CD4-positive, alpha-beta T cell (primary cell): Measurements from ENCODE around the gene IGLL5. TPM values are rescaled to one million over a fixed set of nuclear protein-coding genes. Genes with fewer than 3 reads are reported as not detected.

ENCODE experiments used
- ATAC-seq: fragments of 200-7000 bp; cut with Tn5 transposase; one replicate; pipeline ENCODE4 v1.10.0; 2022; ENCODE audit warnings: mild to moderate bottlenecking; ENCODE audit not compliant: poor library complexity
- CTCF ChIA-PET: fragments of 350-600 bp; sonication (Branson Sonifier 250); formaldehyde crosslinking; loops from one replicate; lab custom pipeline; 2021; ENCODE audit warnings: antibody characterized with exemption, inconsistent platforms; lab: Charles Lee
- POLR2A ChIA-PET: fragments of 350-600 bp; sonication (Branson Sonifier 250); formaldehyde crosslinking; loops from one replicate; lab custom pipeline; 2021; ENCODE audit warnings: antibody characterized with exemption, inconsistent platforms; lab: Charles Lee
- DNase-seq, 14 experiments: peaks; one replicate each; pipeline ENCODE4 v3.0.0-alpha.2; 2013 to 2020; ENCODE audit warnings: mixed read lengths in 2 of 14
- H3K27ac ChIP-seq, 2 donors: one replicate each; pipeline versions ENCODE4 v1.5.1 to v1.7.0; 2013; ENCODE audit warnings: low read length in 2 of 2, low read depth in 1 of 2, mild to moderate bottlenecking in 1 of 2
- H3K27me3 ChIP-seq, 2 experiments: 1 replicate in 1 of 2; 2 replicates in 1 of 2; pipeline versions ENCODE4 v1.6.1 to v1.7.0; 2013; ENCODE audit warnings: low read length in 2 of 2, control low read depth in 1 of 2, mild to moderate bottlenecking in 1 of 2, moderate library complexity in 1 of 2; ENCODE audit not compliant: insufficient read depth in 2 of 2, control insufficient read depth in 1 of 2
- H3K36me3 ChIP-seq: one replicate; pipeline ENCODE4 v1.6.1; 2013; ENCODE audit warnings: low read length, control low read depth; ENCODE audit not compliant: insufficient read depth
- H3K4me1 ChIP-seq: one replicate; pipeline ENCODE4 v1.6.1; 2013; ENCODE audit warnings: low read length, control low read depth; ENCODE audit not compliant: insufficient read depth
- H3K4me3 ChIP-seq: one replicate; pipeline ENCODE4 v1.5.1; 2013; ENCODE audit warnings: mild to moderate bottlenecking, low read length, moderate library complexity
- H3K9me3 ChIP-seq, 2 experiments: 1 replicate in 1 of 2; 2 replicates in 1 of 2; pipeline versions ENCODE4 v1.6.1 to v1.7.0; 2013; ENCODE audit warnings: low read length in 2 of 2, mild to moderate bottlenecking in 2 of 2, control low read depth in 1 of 2, moderate library complexity in 1 of 2; ENCODE audit not compliant: control insufficient read depth in 1 of 2, insufficient read depth in 1 of 2
- H3K27ac Mint-ChIP-seq: one replicate; pipeline ENCODE4 v1.8.0; 2020; ENCODE audit warnings: mixed read lengths
- H3K27me3 Mint-ChIP-seq: one replicate; pipeline ENCODE4 v1.8.0; 2021; ENCODE audit warnings: mixed read lengths
- H3K36me3 Mint-ChIP-seq: one replicate; pipeline ENCODE4 v1.8.0; 2021; ENCODE audit warnings: low read depth, mixed read lengths
- H3K4me1 Mint-ChIP-seq: one replicate; pipeline ENCODE4 v1.8.0; 2021; ENCODE audit warnings: low read depth, mixed read lengths
- H3K4me3 Mint-ChIP-seq: one replicate; pipeline ENCODE4 v1.8.0; 2020; ENCODE audit warnings: mild to moderate bottlenecking, mixed read lengths
- H3K9me3 Mint-ChIP-seq: one replicate; pipeline ENCODE4 v1.8.0; 2020; ENCODE audit warnings: mixed read lengths
- intact Hi-C, 2 experiments: fragments of 100-400 bp; cut with DNase I in 1 of 2; cut with micrococcal nuclease in 1 of 2; formaldehyde crosslinking; loops; one replicate each; pipeline versions ENCODE4 v1.15.1 to v1.9.0; 2023 to 2025; cut with DNase I, micrococcal nuclease
- total RNA-seq, 174 experiments: library from RNA in 2 of 174; stranded (reverse) in 2 of 174; gene quantifications; one replicate each; pipeline ENCODE4 v1.2.3 and lab custom pipeline; 2021 to 2026
- TF ChIP-seq, protein P1 (sequence below): fragments of 200-600 bp; IDR thresholded peaks from one replicate; pipeline ENCODE4 v1.8.0; 2022; ENCODE audit warnings: antibody characterized with exemption, mild to moderate bottlenecking

The IGLL5 gene
- total RNA-seq, 2 experiments from 2014 or later, result not detected

DNA sequence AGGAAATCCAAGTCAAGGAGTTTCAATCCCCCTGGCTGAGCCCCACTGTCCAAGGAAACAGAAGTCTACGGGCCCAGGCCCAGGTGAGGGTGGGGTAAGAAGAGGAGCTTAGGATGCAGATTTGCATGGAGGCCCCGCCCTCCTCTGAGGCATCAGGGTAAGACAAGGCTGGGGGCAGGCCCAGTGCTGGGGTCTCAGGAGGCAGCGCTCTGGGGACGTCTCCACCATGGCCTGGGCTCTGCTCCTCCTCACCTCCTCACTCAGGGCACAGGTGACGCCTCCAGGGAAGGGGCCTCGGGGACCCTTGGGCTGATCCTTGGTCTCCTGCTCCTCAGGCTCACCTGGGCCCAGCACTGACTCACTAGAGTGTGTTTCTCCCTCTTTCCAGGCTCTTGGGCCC lies 31.3 kb upstream of the IGLL5 start:
- H3K27me3 ChIP-seq, result no peaks in the 10 kb centered on the region
- POLR2A ChIA-PET, result interaction anchor here (0.9 to 1.4 kb wide), 2 partner anchors 10 to 40 kb away, joined by 3 read pairs; no protein-coding TSS in a partner anchor
- ATAC-seq (no peak), DNase-seq (no peak)
- Mint-ChIP-seq H3K27ac (no peak overlapping the region), H3K4me1 (peaks cover 2% of the 10 kb centered on the region), H3K4me3 (no peak overlapping the region), H3K27me3 (no peaks in the 10 kb centered on the region), H3K36me3 (no peaks in the 10 kb centered on the region), H3K9me3 (no peaks in the 10 kb centered on the region)
- TF ChIP-seq, protein P1, sequence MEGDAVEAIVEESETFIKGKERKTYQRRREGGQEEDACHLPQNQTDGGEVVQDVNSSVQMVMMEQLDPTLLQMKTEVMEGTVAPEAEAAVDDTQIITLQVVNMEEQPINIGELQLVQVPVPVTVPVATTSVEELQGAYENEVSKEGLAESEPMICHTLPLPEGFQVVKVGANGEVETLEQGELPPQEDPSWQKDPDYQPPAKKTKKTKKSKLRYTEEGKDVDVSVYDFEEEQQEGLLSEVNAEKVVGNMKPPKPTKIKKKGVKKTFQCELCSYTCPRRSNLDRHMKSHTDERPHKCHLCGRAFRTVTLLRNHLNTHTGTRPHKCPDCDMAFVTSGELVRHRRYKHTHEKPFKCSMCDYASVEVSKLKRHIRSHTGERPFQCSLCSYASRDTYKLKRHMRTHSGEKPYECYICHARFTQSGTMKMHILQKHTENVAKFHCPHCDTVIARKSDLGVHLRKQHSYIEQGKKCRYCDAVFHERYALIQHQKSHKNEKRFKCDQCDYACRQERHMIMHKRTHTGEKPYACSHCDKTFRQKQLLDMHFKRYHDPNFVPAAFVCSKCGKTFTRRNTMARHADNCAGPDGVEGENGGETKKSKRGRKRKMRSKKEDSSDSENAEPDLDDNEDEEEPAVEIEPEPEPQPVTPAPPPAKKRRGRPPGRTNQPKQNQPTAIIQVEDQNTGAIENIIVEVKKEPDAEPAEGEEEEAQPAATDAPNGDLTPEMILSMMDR, result no peak
- H3K9me3 ChIP-seq, result no peaks in the 10 kb centered on the region
- H3K27ac ChIP-seq, result no peak overlapping the region
- H3K4me3 ChIP-seq, result no peak overlapping the region
- peaks cover 17% of the 10 kb centered on the region for H3K4me1 ChIP-seq
- intact Hi-C loops, result no loop called here
- CTCF ChIA-PET, result interaction anchor here (1.8 kb wide), 1 partner anchor 103 kb away, joined by 7 read pairs; no protein-coding TSS in a partner anchor
- no peaks in the 10 kb centered on the region for H3K36me3 ChIP-seq

DNA sequence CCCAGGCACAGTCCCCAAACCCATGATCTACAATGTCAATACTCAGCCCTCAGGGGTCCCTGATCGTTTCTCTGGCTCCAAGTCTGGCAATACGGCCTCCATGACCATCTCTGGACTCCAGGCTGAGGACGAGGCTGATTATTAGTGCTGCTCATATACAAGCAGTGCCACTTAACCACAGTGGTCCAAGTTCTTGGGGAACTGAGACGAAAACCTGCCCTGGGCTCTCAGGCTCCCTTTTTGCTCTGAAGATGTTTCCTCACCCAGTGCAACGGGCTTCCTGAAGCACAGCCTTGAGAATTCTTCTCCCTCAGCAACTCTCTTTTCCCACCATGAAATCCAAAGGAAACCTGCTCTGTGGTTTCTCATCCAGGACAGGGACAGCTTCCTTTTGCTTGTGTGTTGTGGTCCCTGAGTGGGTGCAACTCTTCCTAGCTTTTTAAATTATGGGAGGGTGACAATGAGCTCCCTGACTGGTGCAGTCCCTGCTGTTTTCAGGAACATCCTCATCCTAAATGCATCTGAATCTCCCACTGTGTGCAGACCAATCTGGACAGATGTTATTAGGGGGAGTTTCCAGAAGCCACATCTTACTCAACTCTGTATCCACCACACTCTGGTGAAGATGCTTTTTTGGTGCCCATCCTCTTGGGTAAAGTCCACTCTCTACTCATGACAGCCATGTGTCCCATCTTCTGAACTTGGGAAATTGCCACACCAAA lies 30.6 kb upstream of the IGLL5 start:
- Histone ChIP-seq H3K27ac (no peak overlapping the region), H3K27me3 (no peaks in the 10 kb centered on the region), H3K4me1 (peaks cover 17% of the 10 kb centered on the region), H3K4me3 (no peak overlapping the region), H3K9me3 (no peaks in the 10 kb centered on the region), H3K36me3 (no peaks in the 10 kb centered on the region)
- Mint-ChIP-seq H3K27me3 (no peaks in the 10 kb centered on the region), H3K36me3 (no peaks in the 10 kb centered on the region), H3K4me3 (no peak overlapping the region), H3K4me1 (no peaks in the 10 kb centered on the region), H3K9me3 (no peaks in the 10 kb centered on the region), H3K27ac (no peak overlapping the region)
- ChIA-PET CTCF (interaction anchor here (0.6 to 2.0 kb wide), 2 partner anchors 9 to 85 kb away, joined by 3 to 5 read pairs; no protein-coding TSS in a partner anchor), POLR2A (no interaction called here)
- intact Hi-C loops, result no loop called here
- no peak for DNase-seq
- TF ChIP-seq, protein P1, result no peak
- no peak for ATAC-seq

DNA sequence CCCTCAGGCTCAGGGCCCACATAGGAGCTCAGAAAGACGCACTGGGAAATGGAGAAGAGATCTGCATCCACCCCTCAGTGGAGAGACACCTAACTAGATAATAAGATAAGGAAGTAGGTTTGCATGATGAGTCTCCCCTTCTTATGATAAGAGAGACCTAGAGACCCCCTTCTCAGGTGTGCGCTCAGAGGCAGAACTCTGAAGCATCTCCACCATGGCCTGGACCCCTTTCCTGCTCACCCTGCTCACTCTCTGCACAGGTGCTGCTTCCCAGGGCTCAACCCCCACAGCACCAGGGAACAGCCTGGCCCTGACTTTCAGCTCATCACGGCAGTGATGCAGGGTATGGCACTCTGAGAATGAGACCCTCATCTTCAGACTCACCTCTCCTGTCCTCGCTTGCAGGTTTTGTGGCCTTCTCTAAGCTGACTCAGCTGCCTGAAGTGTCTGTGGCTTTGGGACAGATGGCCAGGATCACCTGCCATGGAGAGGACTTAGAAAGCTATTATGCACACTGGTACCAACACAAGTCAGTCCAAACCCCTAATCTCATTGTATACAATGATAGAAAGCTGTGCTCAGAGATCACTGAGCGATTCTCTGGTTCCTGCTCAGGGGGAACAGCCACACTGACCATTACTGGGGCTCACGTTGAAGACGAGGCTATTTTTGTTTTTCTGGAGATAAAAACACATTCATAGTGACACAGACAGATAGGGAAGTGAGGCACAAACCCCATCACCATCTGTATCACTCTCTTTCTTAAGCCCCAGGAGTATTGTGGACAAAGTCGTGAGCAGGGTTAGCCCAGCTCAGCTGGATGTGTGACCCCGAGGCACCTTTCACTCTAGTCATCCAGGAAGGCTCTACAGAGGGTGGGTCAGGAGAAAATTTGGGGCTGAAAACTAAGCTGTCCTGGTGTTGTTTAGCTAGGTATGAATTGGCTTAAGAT lies 29.7 kb upstream of the IGLL5 start:
- H3K27me3 Mint-ChIP-seq, result no peaks in the 10 kb centered on the region
- Histone ChIP-seq H3K9me3 (no peaks in the 10 kb centered on the region), H3K36me3 (no peaks in the 10 kb centered on the region), H3K4me1 (peaks cover 17% of the 10 kb centered on the region), H3K27me3 (no peaks in the 10 kb centered on the region), H3K4me3 (no peak overlapping the region), H3K27ac (no peak overlapping the region)
- no peak overlapping the region for H3K4me3 Mint-ChIP-seq
- ChIA-PET CTCF (interaction anchor here (0.6 to 2.0 kb wide), 2 partner anchors 9 to 86 kb away, joined by 3 to 5 read pairs; no protein-coding TSS in a partner anchor), POLR2A (no interaction called here)
- ATAC-seq (no peak), DNase-seq (no peak)
- no peaks in the 10 kb centered on the region for H3K4me1 Mint-ChIP-seq
- no peaks in the 10 kb centered on the region for H3K9me3 Mint-ChIP-seq
- no peak overlapping the region for H3K27ac Mint-ChIP-seq
- TF ChIP-seq, protein P1, result no peak
- H3K36me3 Mint-ChIP-seq, result no peaks in the 10 kb centered on the region
- intact Hi-C loops, result no loop called here
